AG04449 (cell line): ENCODE data around the gene GIMAP1.

ENCODE experiments used
- CTCF ChIA-PET: fragments of 350-600 bp; formaldehyde crosslinking; extraction: SDS; loops from one replicate; lab custom pipeline; 2021; ENCODE audit warnings: antibody characterized with exemption; lab: Yijun Ruan, JAX
- POLR2A ChIA-PET: fragments of 400-600, 350-600 bp; formaldehyde crosslinking; extraction: SDS; loops from one replicate; lab custom pipeline; 2020; ENCODE audit warnings: antibody characterized with exemption, inconsistent platforms; lab: Yijun Ruan, JAX
- DNase-seq: peaks from one replicate; pipeline ENCODE4 v3.0.0-alpha.2; 2010; ENCODE audit warnings: low read depth, low spot score
- H3K4me3 ChIP-seq: 2 replicates; pipeline ENCODE4 v1.5.1; 2011; ENCODE audit warnings: low read depth, mild to moderate bottlenecking, control low read depth, low read length
- TF ChIP-seq, protein P1 (sequence below): IDR thresholded peaks from one replicate; pipeline ENCODE4 v1.5.1; 2011; ENCODE audit warnings: mild to moderate bottlenecking, moderate library complexity, low read length, control low read depth, inconsistent platforms; ENCODE audit not compliant: insufficient read depth; ENCODE audit errors: missing control alignments

GIMAP1 gene

DNA sequence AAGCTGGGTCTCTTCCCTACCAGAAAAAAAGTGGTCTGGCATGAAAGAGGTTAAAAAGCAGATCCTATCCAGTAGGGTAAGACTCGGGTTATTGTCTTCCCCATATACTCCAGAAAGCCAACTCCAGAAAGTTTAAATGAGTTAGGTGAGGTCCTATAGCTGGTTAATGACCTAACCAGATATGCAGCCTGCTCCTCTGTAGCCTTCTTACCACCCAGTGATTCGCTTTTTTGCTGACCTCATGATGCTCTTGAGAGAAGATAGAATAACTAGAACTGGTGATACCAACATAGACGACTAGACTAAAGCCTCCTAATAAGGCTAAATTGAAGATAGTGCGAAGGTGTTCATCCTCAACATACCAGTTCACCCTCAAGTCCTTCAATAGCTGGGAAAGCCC lies 675 bp upstream of the GIMAP1 start:
- POLR2A ChIA-PET: no interaction called here
- CTCF ChIA-PET: no interaction called here
- TF ChIP-seq, protein P1, sequence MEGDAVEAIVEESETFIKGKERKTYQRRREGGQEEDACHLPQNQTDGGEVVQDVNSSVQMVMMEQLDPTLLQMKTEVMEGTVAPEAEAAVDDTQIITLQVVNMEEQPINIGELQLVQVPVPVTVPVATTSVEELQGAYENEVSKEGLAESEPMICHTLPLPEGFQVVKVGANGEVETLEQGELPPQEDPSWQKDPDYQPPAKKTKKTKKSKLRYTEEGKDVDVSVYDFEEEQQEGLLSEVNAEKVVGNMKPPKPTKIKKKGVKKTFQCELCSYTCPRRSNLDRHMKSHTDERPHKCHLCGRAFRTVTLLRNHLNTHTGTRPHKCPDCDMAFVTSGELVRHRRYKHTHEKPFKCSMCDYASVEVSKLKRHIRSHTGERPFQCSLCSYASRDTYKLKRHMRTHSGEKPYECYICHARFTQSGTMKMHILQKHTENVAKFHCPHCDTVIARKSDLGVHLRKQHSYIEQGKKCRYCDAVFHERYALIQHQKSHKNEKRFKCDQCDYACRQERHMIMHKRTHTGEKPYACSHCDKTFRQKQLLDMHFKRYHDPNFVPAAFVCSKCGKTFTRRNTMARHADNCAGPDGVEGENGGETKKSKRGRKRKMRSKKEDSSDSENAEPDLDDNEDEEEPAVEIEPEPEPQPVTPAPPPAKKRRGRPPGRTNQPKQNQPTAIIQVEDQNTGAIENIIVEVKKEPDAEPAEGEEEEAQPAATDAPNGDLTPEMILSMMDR: no peak
- H3K4me3 ChIP-seq: no peak overlapping the region
- DNase-seq: no peak

DNA sequence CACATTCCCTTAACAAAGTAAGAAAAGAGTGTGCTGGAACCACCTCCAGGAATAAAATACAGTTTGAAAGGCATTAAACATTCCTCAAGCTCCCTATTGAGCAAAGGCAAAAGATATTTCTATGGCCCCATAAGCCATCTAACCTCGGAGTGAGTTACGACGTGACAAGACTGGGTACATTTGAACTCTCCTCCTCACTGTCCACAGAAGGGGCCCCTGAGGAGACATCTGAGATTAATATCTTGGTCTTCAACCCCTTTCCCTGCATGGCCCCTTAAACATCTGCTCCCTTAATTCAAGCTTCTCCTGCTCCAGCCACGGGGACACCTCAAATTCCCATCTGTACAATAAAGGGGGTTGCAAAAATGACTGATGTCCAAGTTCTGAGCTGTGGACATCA lies 526 bp downstream of the GIMAP1 start:
- no peak overlapping the region for H3K4me3 ChIP-seq

DNA sequence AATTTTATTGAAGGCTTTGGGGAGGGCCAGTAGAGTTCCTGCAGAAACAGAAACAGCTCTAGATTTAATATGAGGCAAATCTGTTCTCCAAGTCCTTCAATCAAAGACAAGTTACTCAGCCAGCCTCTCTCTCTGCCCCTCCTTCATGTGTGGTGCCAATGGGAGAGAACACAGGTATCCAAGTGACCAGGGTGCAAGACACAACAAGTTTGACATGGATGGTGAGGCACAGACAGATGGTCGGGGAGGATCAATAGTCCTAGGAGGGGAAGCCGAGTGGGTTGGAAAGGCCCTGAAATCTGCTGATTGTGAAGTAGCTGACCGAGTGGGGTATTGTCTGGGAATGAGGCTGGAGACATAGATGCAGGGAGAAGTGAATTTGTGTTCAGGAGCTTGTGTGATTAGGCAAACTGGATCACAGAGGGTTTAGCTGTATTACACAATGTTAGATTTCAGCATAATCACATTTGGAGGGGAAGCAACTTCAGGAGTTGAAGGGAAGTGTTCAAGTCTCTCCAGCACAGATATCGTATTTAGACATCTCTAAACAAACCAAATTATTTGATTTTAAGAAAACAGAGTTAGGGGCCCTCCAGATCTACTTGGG lies 1.5 kb downstream of the GIMAP1 start:
- no peak overlapping the region for H3K4me3 ChIP-seq
- TF ChIP-seq, protein P1: no peak
- ChIA-PET POLR2A (no interaction called here), CTCF (no interaction called here)
- no peak for DNase-seq

More for the DNA sequence above, 526 bp downstream of the GIMAP1 start:
- CTCF ChIA-PET: no interaction called here
- POLR2A ChIA-PET: no interaction called here
- no peak for DNase-seq
- TF ChIP-seq, protein P1: no peak

DNA sequence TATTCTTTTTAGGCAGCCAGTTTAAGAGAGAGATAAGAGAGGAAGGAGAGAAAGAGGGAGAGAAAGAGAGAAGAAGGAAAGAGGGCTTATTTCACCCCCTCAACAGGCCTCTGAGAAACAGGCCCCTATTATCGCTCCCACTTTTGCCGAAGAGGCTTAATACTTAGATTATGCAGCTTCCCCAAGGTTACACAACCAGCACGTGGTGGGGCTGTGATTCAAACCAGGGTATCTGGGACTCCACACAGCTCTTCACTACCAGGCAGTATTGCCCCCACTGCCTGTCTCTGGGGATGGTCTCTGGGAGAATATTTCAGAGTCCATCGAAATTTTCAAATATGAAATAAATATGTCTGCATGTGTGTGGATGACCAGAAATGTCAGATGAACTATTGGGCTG lies 3.0 kb downstream of the GIMAP1 start:
- H3K4me3 ChIP-seq: no peak overlapping the region
- POLR2A ChIA-PET: no interaction called here
- TF ChIP-seq, protein P1: no peak
- CTCF ChIA-PET: no interaction called here
- DNase-seq: no peak

DNA sequence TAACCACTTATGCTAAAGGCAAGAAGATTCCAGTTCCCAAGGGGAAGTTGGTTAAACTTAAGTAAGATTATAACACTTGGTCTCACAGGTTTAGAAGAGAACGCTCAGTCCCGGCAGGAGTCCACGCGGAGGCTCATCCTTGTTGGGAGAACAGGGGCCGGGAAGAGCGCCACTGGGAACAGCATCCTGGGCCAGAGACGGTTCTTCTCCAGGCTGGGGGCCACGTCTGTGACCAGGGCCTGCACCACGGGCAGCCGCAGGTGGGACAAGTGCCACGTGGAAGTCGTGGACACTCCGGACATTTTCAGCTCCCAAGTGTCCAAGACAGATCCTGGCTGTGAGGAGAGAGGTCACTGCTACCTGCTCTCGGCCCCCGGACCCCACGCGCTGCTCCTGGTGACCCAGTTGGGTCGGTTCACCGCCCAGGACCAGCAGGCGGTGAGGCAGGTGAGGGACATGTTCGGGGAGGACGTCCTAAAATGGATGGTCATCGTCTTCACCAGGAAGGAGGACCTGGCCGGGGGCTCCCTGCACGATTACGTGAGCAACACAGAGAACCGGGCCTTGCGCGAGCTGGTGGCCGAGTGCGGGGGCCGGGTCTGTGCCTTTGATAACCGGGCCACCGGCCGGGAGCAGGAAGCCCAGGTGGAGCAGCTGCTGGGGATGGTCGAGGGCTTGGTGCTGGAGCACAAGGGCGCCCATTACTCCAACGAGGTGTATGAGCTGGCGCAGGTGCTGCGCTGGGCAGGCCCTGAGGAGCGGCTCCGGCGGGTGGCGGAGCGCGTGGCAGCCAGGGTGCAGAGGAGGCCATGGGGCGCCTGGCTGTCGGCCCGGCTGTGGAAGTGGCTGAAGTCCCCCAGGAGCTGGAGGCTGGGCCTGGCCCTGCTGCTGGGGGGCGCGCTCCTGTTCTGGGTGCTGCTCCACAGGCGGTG lies 3.8 kb downstream of the GIMAP1 start:
- no peak for DNase-seq
- TF ChIP-seq, protein P1: no peak
- ChIA-PET CTCF (no interaction called here), POLR2A (no interaction called here)
- no peak overlapping the region for H3K4me3 ChIP-seq

DNA sequence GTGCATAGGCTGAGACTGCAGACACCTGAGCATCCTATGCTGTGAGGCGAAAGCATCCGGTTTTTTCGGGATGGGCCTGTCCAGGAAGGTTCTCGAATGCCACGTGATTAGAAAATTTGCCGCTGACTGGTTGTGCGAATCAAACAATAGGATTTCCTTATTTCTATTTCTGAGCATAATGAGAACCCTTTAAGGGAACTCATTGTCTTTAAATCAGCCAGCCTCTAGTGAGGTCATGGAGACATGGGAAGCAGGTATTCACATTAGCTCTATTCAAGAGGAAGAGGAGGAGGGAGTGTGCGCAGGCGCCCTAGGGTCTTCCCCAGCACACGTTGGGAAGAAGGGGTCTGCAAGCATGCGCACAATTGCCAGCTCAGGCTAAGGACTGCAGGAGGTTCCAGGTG lies 5.6 kb downstream of the GIMAP1 start:
- POLR2A ChIA-PET: no interaction called here

More for the DNA sequence above, 5.6 kb downstream of the GIMAP1 start:
- no peak for DNase-seq
- H3K4me3 ChIP-seq: no peak overlapping the region
- CTCF ChIA-PET: no interaction called here
- TF ChIP-seq, protein P1: no peak
